Nephron (organoid): ENCODE results near the gene MACROD2.

Experiments
- H3K27ac Mint-ChIP-seq, 3 experiments: 2 replicates each; pipeline ENCODE4 v1.8.0; 2020; ENCODE audit warnings: mixed read lengths in 3 of 3, mild to moderate bottlenecking in 2 of 3, moderate library complexity in 1 of 3
- H3K27me3 Mint-ChIP-seq: 2 replicates; pipeline ENCODE4 v1.8.0; 2021; ENCODE audit warnings: low read depth, mild to moderate bottlenecking, moderate library complexity, mixed read lengths
- H3K36me3 Mint-ChIP-seq: 2 replicates; pipeline ENCODE4 v1.8.0; 2020; ENCODE audit warnings: low read depth, mixed read lengths
- H3K4me1 Mint-ChIP-seq: 2 replicates; pipeline ENCODE4 v1.8.0; 2020; ENCODE audit warnings: mixed read lengths
- H3K4me3 Mint-ChIP-seq, 3 experiments: 2 replicates each; pipeline ENCODE4 v1.8.0; 2020; ENCODE audit warnings: mild to moderate bottlenecking in 3 of 3, mixed read lengths in 3 of 3, moderate library complexity in 2 of 3
- H3K9me3 Mint-ChIP-seq: 2 replicates; pipeline ENCODE4 v1.8.0; 2020; ENCODE audit warnings: mixed read lengths
- CTCF ChIP-seq, 3 experiments: fragments of 200-600 bp; sonication (generic); IDR thresholded peaks; one replicate each; pipeline ENCODE4 v1.5.0; 2021; ENCODE audit warnings: antibody characterized with exemption in 3 of 3; ENCODE audit not compliant: unreplicated experiment in 3 of 3

The MACROD2 gene

GRCh38 chr20:14507711-14508110 lies 512.4 kb downstream of the MACROD2 start:
- no peak for TF ChIP-seq CTCF (IDR thresholded peaks at IDR 0.05; ENCODE audit: unreplicated experiment in 3 of 3)
- no peaks in the 10 kb centered on the region for H3K36me3 Mint-ChIP-seq
- no peak overlapping the region for H3K27ac Mint-ChIP-seq
- no peaks in the 10 kb centered on the region for H3K27me3 Mint-ChIP-seq
- H3K4me3 Mint-ChIP-seq = no peak overlapping the region
- H3K9me3 Mint-ChIP-seq = peaks cover 7% of the 10 kb centered on the region
- peaks cover 9% of the 10 kb centered on the region for H3K4me1 Mint-ChIP-seq

- Mint-ChIP-seq H3K4me3 (no peak overlapping the region), H3K9me3 (peaks cover 10% of the 10 kb centered on the region), H3K36me3 (no peaks in the 10 kb centered on the region)
Measured at GRCh38 chr20:14510341-14510740, 515.0 kb downstream of the MACROD2 start.

GRCh38 chr20:14512839-14513238 lies 517.5 kb downstream of the MACROD2 start:
- Mint-ChIP-seq H3K9me3 (peaks cover 6% of the 10 kb centered on the region), H3K4me1 (peaks cover 18% of the 10 kb centered on the region), H3K27me3 (no peaks in the 10 kb centered on the region), H3K27ac (no peak overlapping the region), H3K4me3 (no peak overlapping the region), H3K36me3 (no peaks in the 10 kb centered on the region)
- no peak for TF ChIP-seq CTCF (IDR thresholded peaks at IDR 0.05; ENCODE audit: unreplicated experiment in 3 of 3)

More at GRCh38 chr20:14510341-14510740, 515.0 kb downstream of the MACROD2 start:
- no peak overlapping the region for H3K27ac Mint-ChIP-seq
- peaks cover 18% of the 10 kb centered on the region for H3K4me1 Mint-ChIP-seq
- TF ChIP-seq CTCF (IDR thresholded peaks at IDR 0.05; ENCODE audit: unreplicated experiment in 3 of 3) = no peak
- no peaks in the 10 kb centered on the region for H3K27me3 Mint-ChIP-seq

GRCh38 chr20:14518648-14519047 lies 523.3 kb downstream of the MACROD2 start:
- H3K4me3 Mint-ChIP-seq = no peak overlapping the region
- TF ChIP-seq CTCF (IDR thresholded peaks at IDR 0.05; ENCODE audit: unreplicated experiment in 3 of 3) = no peak
- H3K36me3 Mint-ChIP-seq = no peaks in the 10 kb centered on the region
- peaks cover 9% of the 10 kb centered on the region for H3K9me3 Mint-ChIP-seq
- peaks cover 7% of the 10 kb centered on the region for H3K4me1 Mint-ChIP-seq
- no peak overlapping the region for H3K27ac Mint-ChIP-seq
- H3K27me3 Mint-ChIP-seq = no peaks in the 10 kb centered on the region

GRCh38 chr20:14521016-14521415 lies 525.7 kb downstream of the MACROD2 start:
- no peaks in the 10 kb centered on the region for H3K36me3 Mint-ChIP-seq
- no peaks in the 10 kb centered on the region for H3K4me1 Mint-ChIP-seq
- TF ChIP-seq CTCF (IDR thresholded peaks at IDR 0.05; ENCODE audit: unreplicated experiment in 3 of 3) = no peak

GRCh38 chr20:14521436-14521835 lies 526.1 kb downstream of the MACROD2 start:
- no peak for TF ChIP-seq CTCF (IDR thresholded peaks at IDR 0.05; ENCODE audit: unreplicated experiment in 3 of 3)
- H3K27me3 Mint-ChIP-seq = peaks cover 5% of the 10 kb centered on the region

More at GRCh38 chr20:14521016-14521415, 525.7 kb downstream of the MACROD2 start:
- Mint-ChIP-seq H3K9me3 (peaks cover 3% of the 10 kb centered on the region), H3K27me3 (peaks cover 5% of the 10 kb centered on the region), H3K27ac (no peak overlapping the region), H3K4me3 (no peak overlapping the region)

More at GRCh38 chr20:14521436-14521835, 526.1 kb downstream of the MACROD2 start:
- H3K27ac Mint-ChIP-seq = no peak overlapping the region
- no peaks in the 10 kb centered on the region for H3K4me1 Mint-ChIP-seq
- H3K9me3 Mint-ChIP-seq = peaks cover 3% of the 10 kb centered on the region
- no peak overlapping the region for H3K4me3 Mint-ChIP-seq
- H3K36me3 Mint-ChIP-seq = no peaks in the 10 kb centered on the region
